H1 (cell line): ENCODE measurements around the gene NGFR. TPM values are rescaled to one million over a fixed set of nuclear protein-coding genes. Genes with fewer than 3 reads are reported as not detected.

ENCODE experiments used
- CTCF ChIA-PET: fragments of 300-600 bp; sonication (Branson Sonifier 250); formaldehyde crosslinking; loops from one replicate; lab custom pipeline; 2021; ENCODE audit not compliant: partially characterized antibody; lab: Charles Lee
- POLR2A ChIA-PET: fragments of 300-600 bp; sonication (Branson Sonifier 250); formaldehyde crosslinking; loops from one replicate; lab custom pipeline; 2021; ENCODE audit warnings: inconsistent platforms; ENCODE audit not compliant: partially characterized antibody; lab: Charles Lee
- DNase-seq, 2 experiments: peaks; one replicate each; pipeline versions ENCODE4 v3.0.0 to v3.0.0-alpha.2; 2010 to 2022; ENCODE audit warnings: low spot score in 2 of 2, low read depth in 1 of 2, mixed read lengths in 1 of 2
- FAIRE-seq: peaks from 2 replicates; lab custom pipeline; 2011; peaks lifted over from hg19 to GRCh38; lab: Jason Lieb, UNC
- H2AFZ ChIP-seq: 2 replicates; pipeline ENCODE4 v1.8.1; 2012; ENCODE audit warnings: low read length, inconsistent platforms
- H2AK5ac ChIP-seq: 2 replicates; pipeline ENCODE4 v1.6.1; 2013; ENCODE audit warnings: low read depth, low read length
- H2BK120ac ChIP-seq: replicated peaks from 2 replicates; pipeline ENCODE3; 2013; ENCODE audit warnings: low read depth, low read length, inconsistent platforms
- H2BK12ac ChIP-seq: 2 replicates; pipeline ENCODE4 v1.6.1; 2013; ENCODE audit warnings: low read depth, low read length
- H2BK15ac ChIP-seq: 2 replicates; pipeline ENCODE4 v1.6.1; 2013; ENCODE audit warnings: low read length
- H2BK20ac ChIP-seq: 2 replicates; pipeline ENCODE4 v1.6.1; 2013; ENCODE audit warnings: low read length
- H2BK5ac ChIP-seq: 2 replicates; pipeline ENCODE4 v1.6.1; 2013; ENCODE audit warnings: low read depth, low read length
- H3K14ac ChIP-seq: 2 replicates; pipeline ENCODE4 v1.6.1; 2013; ENCODE audit warnings: inconsistent platforms; ENCODE audit not compliant: insufficient read length
- H3K18ac ChIP-seq: 2 replicates; pipeline ENCODE4 v1.6.1; 2013; ENCODE audit warnings: low read length; ENCODE audit errors: extremely low read depth
- H3K23ac ChIP-seq: 2 replicates; pipeline ENCODE4 v1.6.1; 2013; ENCODE audit warnings: inconsistent platforms; ENCODE audit not compliant: insufficient read length
- H3K23me2 ChIP-seq: 2 replicates; pipeline ENCODE4 v1.6.1; 2013; ENCODE audit warnings: low read depth, low read length
- H3K27ac ChIP-seq: 2 replicates; pipeline ENCODE4 v1.6.1; 2011; ENCODE audit warnings: low read depth, low read length, inconsistent platforms
- H3K27me3 ChIP-seq, 4 experiments: replicated peaks in 1 of 4; 1 replicate in 1 of 4; 2 replicates in 3 of 4; pipeline versions ENCODE4 v1.6.1 to v1.8.1; 2011 to 2013; ENCODE audit warnings: low read length in 3 of 4, mild to moderate bottlenecking in 3 of 4, inconsistent platforms in 2 of 4, mixed read lengths in 2 of 4, moderate library complexity in 1 of 4; ENCODE audit not compliant: control insufficient read depth in 3 of 4, insufficient read depth in 3 of 4; ENCODE audit errors: extremely low read depth in 1 of 4
- H3K36me3 ChIP-seq, 4 experiments: 2 replicates each; pipeline versions ENCODE4 v1.6.1 to v1.8.1; 2011 to 2013; ENCODE audit warnings: mild to moderate bottlenecking in 4 of 4, low read length in 3 of 4, moderate library complexity in 2 of 4, control low read depth in 1 of 4, inconsistent platforms in 1 of 4; ENCODE audit not compliant: insufficient read depth in 4 of 4, control insufficient read depth in 2 of 4
- H3K4ac ChIP-seq: replicated peaks from 2 replicates; pipeline ENCODE3; 2013; ENCODE audit warnings: low read length, low read depth, mixed read lengths, inconsistent platforms; ENCODE audit not compliant: insufficient read length
- H3K4me1 ChIP-seq, 4 experiments: replicated peaks in 1 of 4; 1 replicate in 1 of 4; 2 replicates in 3 of 4; pipeline versions ENCODE4 v1.6.1 to v1.8.1; 2011 to 2013; ENCODE audit warnings: low read length in 3 of 4, inconsistent platforms in 2 of 4, mixed read lengths in 1 of 4; ENCODE audit not compliant: insufficient read depth in 4 of 4, control insufficient read depth in 3 of 4
- H3K4me2 ChIP-seq, 2 experiments: 2 replicates each; pipeline versions ENCODE4 v1.6.1 to v1.8.1; 2011 to 2013; ENCODE audit warnings: low read depth in 2 of 2, low read length in 2 of 2, control low read depth in 1 of 2, inconsistent platforms in 1 of 2, mild to moderate bottlenecking in 1 of 2; ENCODE audit not compliant: insufficient read depth in 1 of 2
- H3K4me3 ChIP-seq, 4 experiments: fragments of 200-600, 300-600 bp in 1 of 4; sonication (generic), shearing (Covaris generic), sonication (Bioruptor Twin) in 1 of 4; 2 replicates each; pipeline versions ENCODE4 v1.5.1 to v1.8.1; 2011 to 2016; ENCODE audit warnings: low read length in 4 of 4, low read depth in 3 of 4, control low read depth in 2 of 4, inconsistent platforms in 2 of 4, mild to moderate bottlenecking in 2 of 4, mixed read lengths in 1 of 4, moderate library complexity in 1 of 4; ENCODE audit not compliant: insufficient read depth in 2 of 4; ENCODE audit errors: extremely low read depth in 1 of 4
- H3K56ac ChIP-seq: replicated peaks from 2 replicates; pipeline ENCODE3; 2013; ENCODE audit warnings: low read depth, mild to moderate bottlenecking, mixed read lengths, low read length, inconsistent platforms; ENCODE audit not compliant: insufficient read length
- H3K79me1 ChIP-seq: 2 replicates; pipeline ENCODE4 v1.6.1; 2013; ENCODE audit warnings: low read depth, low read length, control low read depth
- H3K79me2 ChIP-seq, 2 experiments: 2 replicates each; pipeline versions ENCODE4 v1.6.1 to v1.8.1; 2012 to 2013; ENCODE audit warnings: low read length in 2 of 2, mild to moderate bottlenecking in 2 of 2, inconsistent platforms in 1 of 2; ENCODE audit not compliant: insufficient read depth in 2 of 2, control insufficient read depth in 1 of 2
- H3K9ac ChIP-seq, 4 experiments: replicated peaks in 1 of 4; 1 replicate in 1 of 4; 2 replicates in 3 of 4; pipeline versions ENCODE4 v1.6.1 to v1.8.1; 2011 to 2013; ENCODE audit warnings: low read depth in 3 of 4, low read length in 3 of 4, control low read depth in 2 of 4, mild to moderate bottlenecking in 2 of 4, moderate library complexity in 2 of 4, inconsistent platforms in 1 of 4; ENCODE audit errors: extremely low read depth in 1 of 4
- H3K9me3 ChIP-seq, 2 experiments: 2 replicates each; pipeline versions ENCODE4 v1.6.1 to v1.8.1; 2012 to 2013; ENCODE audit warnings: mild to moderate bottlenecking in 2 of 2, moderate library complexity in 2 of 2, control low read depth in 1 of 2, inconsistent platforms in 1 of 2, low read depth in 1 of 2, low read length in 1 of 2, mixed read lengths in 1 of 2; ENCODE audit not compliant: insufficient read depth in 2 of 2
- H4K20me1 ChIP-seq, 2 experiments: replicated peaks in 1 of 2; 2 replicates each; pipeline versions ENCODE3 to v1.8.1; 2011 to 2013; ENCODE audit warnings: inconsistent platforms in 2 of 2, low read length in 2 of 2, mild to moderate bottlenecking in 1 of 2; ENCODE audit not compliant: insufficient read depth in 2 of 2, control insufficient read depth in 1 of 2
- H4K5ac ChIP-seq: 2 replicates; pipeline ENCODE4 v1.6.1; 2013; ENCODE audit warnings: low read length, low read depth, mixed read lengths, inconsistent platforms; ENCODE audit not compliant: insufficient read length
- H4K8ac ChIP-seq: 2 replicates; pipeline ENCODE4 v1.8.0; 2013; ENCODE audit warnings: mild to moderate bottlenecking, moderate library complexity, low read length, inconsistent platforms; ENCODE audit not compliant: insufficient read depth; ENCODE audit errors: extremely low read depth
- H4K91ac ChIP-seq: replicated peaks from 2 replicates; pipeline ENCODE3; 2013; ENCODE audit warnings: low read length, mixed read lengths, inconsistent platforms; ENCODE audit not compliant: insufficient read length
- EGR1 ChIP-seq: IDR thresholded peaks from 2 replicates; pipeline ENCODE4 v1.6.1; 2011; ENCODE audit warnings: low read depth, low read length, borderline replicate concordance
- HDAC2 ChIP-seq, 2 experiments: fragments of 300-600 bp in 1 of 2; sonication (generic) in 1 of 2; IDR thresholded peaks; 2 replicates each; pipeline ENCODE4 v1.6.1; 2011 to 2012; ENCODE audit warnings: low read depth in 2 of 2, low read length in 2 of 2, mild to moderate bottlenecking in 2 of 2, moderate library complexity in 2 of 2, borderline replicate concordance in 1 of 2, inconsistent platforms in 1 of 2
- KDM4A ChIP-seq: IDR thresholded peaks from one replicate; pipeline ENCODE4 v1.7.1; 2012; ENCODE audit warnings: low read depth, mild to moderate bottlenecking, moderate library complexity, low read length, inconsistent platforms; ENCODE audit not compliant: severe bottlenecking
- RBBP5 ChIP-seq: IDR thresholded peaks from 2 replicates; pipeline ENCODE4 v1.7.1; 2012; ENCODE audit warnings: low read depth, mild to moderate bottlenecking, inconsistent platforms, low read length, moderate library complexity, borderline replicate concordance
- SIN3A ChIP-seq, 2 experiments: IDR thresholded peaks in 1 of 2; conservative IDR thresholded peaks in 1 of 2; 2 replicates each; pipeline ENCODE4 v1.6.1; 2011 to 2012; ENCODE audit warnings: low read length in 2 of 2, improper control_type of control experiment in 1 of 2, low read depth in 1 of 2, mild to moderate bottlenecking in 1 of 2
- SP2 ChIP-seq: IDR thresholded peaks from 2 replicates; pipeline ENCODE4 v1.6.1; 2012; ENCODE audit warnings: mild to moderate bottlenecking, low read length, inconsistent platforms
- SP4 ChIP-seq: IDR thresholded peaks from 2 replicates; pipeline ENCODE4 v1.6.1; 2012; ENCODE audit warnings: low read length, inconsistent platforms
- TBP ChIP-seq: IDR thresholded peaks from 2 replicates; pipeline ENCODE4 v1.6.1; 2011; ENCODE audit warnings: low read depth, low read length, improper control_type of control experiment
- TEAD4 ChIP-seq: IDR thresholded peaks from 2 replicates; pipeline ENCODE4 v1.6.1; 2012; ENCODE audit warnings: low read depth, low read length, inconsistent platforms, mixed read lengths
- YY1 ChIP-seq: IDR thresholded peaks from 2 replicates; pipeline ENCODE4 v1.6.1; 2011; ENCODE audit warnings: low read depth, mild to moderate bottlenecking, low read length
- ZNF274 ChIP-seq: IDR thresholded peaks from 2 replicates; pipeline ENCODE4 v1.7.0; 2012; ENCODE audit warnings: low read length, borderline replicate concordance; ENCODE audit errors: extremely low read depth
- WGBS, 2 experiments: shearing (Covaris generic) in 1 of 2; methylation state at CpG; one replicate each; pipeline versions ENCODE4 v1.1.6 to v1.1.7; 2013 to 2015; ENCODE audit warnings: low lambda C conversion rate in 2 of 2, mixed read lengths in 2 of 2, inconsistent platforms in 1 of 2, low coverage in 1 of 2, missing lambda C conversion rate in 1 of 2; ENCODE audit not compliant: insufficient replicate concordance in 2 of 2, insufficient coverage in 1 of 2, insufficient read length in 1 of 2; ENCODE audit errors: extremely low coverage in 1 of 2, missing lambda C conversion rate in 1 of 2; 5-methylcytosine and 5-hydroxymethylcytosine counted together
- polyA plus RNA-seq, 7 experiments: library from polyadenylated mRNA; depleted of rRNA in 3 of 7; stranded (reverse) in 5 of 7; unstranded in 2 of 7; fragments of >200 nt in 5 of 7; fragments of 200-250 nt in 2 of 7; gene quantifications; 1 replicate in 5 of 7; 2 replicates in 1 of 7; 4 replicates in 1 of 7; pipeline versions ENCODE4 v1.2.1 to v1.2.3, GENCODE V29; 2011 to 2013; ENCODE audit warnings: missing spikeins in 2 of 7, mixed read lengths in 2 of 7
- total RNA-seq: library from RNA; stranded (reverse); fragmentation: NEBNext Ultra II Directional; extraction: Animal tissue kit (Norgen Biotek cat#: 25700); gene quantifications from 2 replicates; pipeline ENCODE4 v1.2.1, GENCODE V29; 2021

The NGFR gene
- total and polyA plus RNA-seq, 2 of the 8 experiments (the other 6 are each of a cell fraction or from before 2014, with no cell fraction given) = 8.1 to 10.3 TPM

GRCh38 chr17:49552070-49552751 is 57.1 kb downstream of the NGFR start:
- CTCF ChIA-PET = interaction anchor here (0.6 to 16.4 kb wide), 9 partner anchors 14 to 287 kb away, joined by 3 to 228 read pairs (median 5); no protein-coding TSS in a partner anchor
- no peak overlapping the region for H3K9ac ChIP-seq
- H3K27me3 ChIP-seq = peaks cover 0 to 3% (median 1%) of the 10 kb centered on the region in 4 experiments; a peak in 2 of 7 replicates
- no peak overlapping the region for H2BK120ac ChIP-seq
- no peak overlapping the region for H3K14ac ChIP-seq
- no peak overlapping the region for H3K18ac ChIP-seq
- H3K56ac ChIP-seq = no peak overlapping the region
- no peak overlapping the region for H2AFZ ChIP-seq
- no peak overlapping the region for H2BK20ac ChIP-seq
- DNase-seq (no peak), FAIRE-seq (no peak)
- WGBS, 2 experiments = 90% methylated on average over 27 of the region's 27 CpGs; no CpG with 5 or more reads in 1 of the 2 experiments
- no peaks in the 10 kb centered on the region for H3K79me2 ChIP-seq
- H3K4me3 ChIP-seq = no peak overlapping the region
- 0 out of 2 replicates have a peak overlapping the region, but pooled peaks have one; percentile 56 for H2BK5ac ChIP-seq
- no peak overlapping the region for H3K23ac ChIP-seq
- H3K4ac ChIP-seq = no peak overlapping the region
- H2BK12ac ChIP-seq = 0 out of 2 replicates have a peak overlapping the region, but pooled peaks have one; percentile 68
- H4K20me1 ChIP-seq = no peaks in the 10 kb centered on the region
- H3K4me2 ChIP-seq = no peak overlapping the region
- no peak overlapping the region for H3K27ac ChIP-seq
- no peak overlapping the region for H4K5ac ChIP-seq
- H4K91ac ChIP-seq = no peak overlapping the region
- H2AK5ac ChIP-seq = no peak overlapping the region
- POLR2A ChIA-PET = interaction anchor here (0.7 kb wide), 1 partner anchor 137 kb away, joined by 4 read pairs; the partner anchor contains the start of gene PHB1
- peak overlapping the region; percentile 43; the same call in 1 of the 2 replicates for H4K8ac ChIP-seq
- no peaks in the 10 kb centered on the region for H3K9me3 ChIP-seq
- no peak overlapping the region for H2BK15ac ChIP-seq
- peaks cover 0 to 11% (median 8%) of the 10 kb centered on the region in 4 experiments; a peak in 5 of 7 replicates for H3K4me1 ChIP-seq
- H3K23me2 ChIP-seq = no peaks in the 10 kb centered on the region
- no peaks in the 10 kb centered on the region for H3K36me3 ChIP-seq
- H3K79me1 ChIP-seq = no peaks in the 10 kb centered on the region
- TF ChIP-seq YY1 (no peak), ZNF274 (no peak), EGR1 (no peak), TBP (no peak), RBBP5 (no peak), SIN3A (conservative IDR thresholded peaks at IDR 0.05 in 1 of 2, IDR thresholded peaks at IDR 0.05 in 1 of 2; ENCODE audit: low read depth in 1 of 2, low read length in 2 of 2) (no peak), SP2 (no peak), HDAC2 (IDR thresholded peaks at IDR 0.05; ENCODE audit: borderline replicate concordance in 1 of 2, low read depth in 2 of 2, low read length in 2 of 2) (no peak), KDM4A (no peak), SP4 (no peak), TEAD4 (no peak)
